Measurements from ENCODE around the gene USP6.

- TF ChIP-seq CTCF (IDR thresholded peaks at IDR 0.05) (no peak), POLR2A (IDR thresholded peaks at IDR 0.05) (no peak)
These were observed 15.0 kb upstream of the USP6 start for GRCh38 chr17:5100832-5101231.
